Activated gamma-delta T cell (primary cell): ENCODE data around the gene SCGB1D4.
"Not testable (repeated sequence)": the region's sequence is repeated elsewhere in the genome, so short reads cannot be mapped to it uniquely, and the experiment has no call there.

Experiments
- DNase-seq: peaks from one replicate; lab custom pipeline; 2025; lab: John Stamatoyannopoulos, UW
- total RNA-seq, 2 donors: gene quantifications; one replicate each; lab custom pipeline; 2026; lab: John Stamatoyannopoulos, UW

The SCGB1D4 gene
- total RNA-seq, result 0 reads per million in 2 donors

GRCh38 chr11:62298975-62299374 is at the start of gene SCGB1D4:
Gene SCGB1D4 (minus strand): TSS chr11:62299075. CDS start chr11:62299010, 65 bp downstream.
- no peak for DNase-seq

GRCh38 chr11:62345861-62346260 is 47.0 kb upstream of the SCGB1D4 start:
- DNase-seq, result no peak

GRCh38 chr11:62344210-62344609 is 45.3 kb upstream of the SCGB1D4 start:
- no peak for DNase-seq

- not testable (repeated sequence) for DNase-seq
These were observed 44.8 kb upstream of the SCGB1D4 start for GRCh38 chr11:62343646-62344190.

GRCh38 chr11:62341588-62341987 is 42.7 kb upstream of the SCGB1D4 start:
- no peak for DNase-seq

- DNase-seq, result no peak
These were observed 41.5 kb upstream of the SCGB1D4 start for GRCh38 chr11:62340269-62340901.

GRCh38 chr11:62338218-62338617 is 39.3 kb upstream of the SCGB1D4 start:
- DNase-seq, result no peak

- peak; percentile 69 for DNase-seq
These were observed 38.7 kb upstream of the SCGB1D4 start, which contains the start of gene ASRGL1 for GRCh38 chr11:62337303-62338181. Gene ASRGL1 (plus strand): TSS chr11:62337448. CDS start chr11:62337978, 530 bp downstream.

GRCh38 chr11:62336949-62337302 is 38.1 kb upstream of the SCGB1D4 start:
- not testable (repeated sequence) for DNase-seq

- DNase-seq, result no peak
These were observed 34.9 kb upstream of the SCGB1D4 start for GRCh38 chr11:62333768-62334167.

GRCh38 chr11:62331264-62331663 is 32.4 kb upstream of the SCGB1D4 start:
- not testable (repeated sequence) for DNase-seq

GRCh38 chr11:62327541-62327940 is 28.7 kb upstream of the SCGB1D4 start:
- not testable (repeated sequence) for DNase-seq

GRCh38 chr11:62326719-62327118 is 27.8 kb upstream of the SCGB1D4 start:
- not testable (repeated sequence) for DNase-seq

GRCh38 chr11:62325781-62326180 is 26.9 kb upstream of the SCGB1D4 start:
- not testable (repeated sequence) for DNase-seq

GRCh38 chr11:62324731-62325556 is 26.1 kb upstream of the SCGB1D4 start:
- no peak for DNase-seq

- DNase-seq, result no peak
These were observed 23.6 kb upstream of the SCGB1D4 start for GRCh38 chr11:62322524-62322923.

GRCh38 chr11:62315431-62315830 is 16.6 kb upstream of the SCGB1D4 start:
- no peak for DNase-seq

- no peak for DNase-seq
These were observed 11.1 kb upstream of the SCGB1D4 start for GRCh38 chr11:62309991-62310390.

GRCh38 chr11:62307950-62308349 is 9.1 kb upstream of the SCGB1D4 start:
- DNase-seq, result no peak

GRCh38 chr11:62306227-62306626 is 7.4 kb upstream of the SCGB1D4 start:
- DNase-seq, result no peak

- no peak for DNase-seq
These were observed 3.4 kb downstream of the SCGB1D4 start for GRCh38 chr11:62295504-62295903.

GRCh38 chr11:62280452-62280851 is 18.4 kb downstream of the SCGB1D4 start:
- DNase-seq, result no peak
